Hematopoietic multipotent progenitor cell treated with erythropoietin and hydrocortisone succinate and interleukin-3 and kit ligand, for 8 days (in vitro differentiated cells): ENCODE data around the gene JKAMP.

Experiments used
- DNase-seq: peaks from one replicate; pipeline ENCODE4 v3.0.0-alpha.2; 2015

JKAMP gene

DNA sequence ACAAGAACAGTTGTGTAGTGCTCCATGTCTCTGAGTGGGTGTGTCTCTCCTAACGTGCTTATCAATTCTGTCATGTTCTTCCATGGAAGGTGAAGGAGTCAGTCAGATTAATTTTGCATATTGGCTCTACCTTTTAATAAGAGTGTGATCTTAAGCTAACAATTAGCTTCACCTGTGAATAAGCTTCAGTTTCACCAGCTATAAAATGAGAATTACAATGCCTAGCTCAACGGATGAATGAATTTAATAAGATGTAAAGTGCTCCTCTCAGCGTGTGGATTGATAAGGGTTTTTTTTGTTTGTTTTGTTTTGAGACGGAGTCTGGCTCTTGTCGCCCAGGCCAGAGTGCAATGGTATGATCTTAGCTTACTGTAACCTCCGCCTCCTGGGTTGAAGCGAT is 59.6 kb downstream of the JKAMP start:
- DNase-seq: peak; percentile 30

DNA sequence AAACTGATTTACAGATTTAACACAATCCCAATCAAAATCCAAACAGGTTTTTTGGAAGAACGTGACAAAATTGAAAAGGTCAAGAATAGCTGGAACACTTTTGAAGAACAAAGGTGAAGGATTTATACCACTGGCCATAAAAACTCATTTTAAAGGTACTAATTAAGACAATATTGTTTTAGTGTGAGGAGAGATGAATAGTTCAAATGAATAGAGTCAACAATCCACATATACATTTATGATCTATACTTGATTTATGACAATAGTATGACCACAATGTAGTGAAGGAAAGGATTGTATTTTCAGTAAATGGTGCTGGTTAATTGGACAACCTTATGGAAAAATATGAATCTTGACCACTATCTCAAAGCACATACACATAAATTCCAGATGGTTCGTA is 63.0 kb downstream of the JKAMP start:
- DNase-seq: no peak
